GM21619 (cell line): ENCODE data around the gene MLLT10.
A peak's percentile ranks its signal among the peaks of the same experiment; 100 is the strongest.

Source experiments
- ATAC-seq: cut with Tn5 transposase; IDR thresholded peaks from one replicate; pipeline ENCODE4 v1.9.1; 2021; ENCODE audit not compliant: unreplicated experiment

Gene MLLT10

DNA sequence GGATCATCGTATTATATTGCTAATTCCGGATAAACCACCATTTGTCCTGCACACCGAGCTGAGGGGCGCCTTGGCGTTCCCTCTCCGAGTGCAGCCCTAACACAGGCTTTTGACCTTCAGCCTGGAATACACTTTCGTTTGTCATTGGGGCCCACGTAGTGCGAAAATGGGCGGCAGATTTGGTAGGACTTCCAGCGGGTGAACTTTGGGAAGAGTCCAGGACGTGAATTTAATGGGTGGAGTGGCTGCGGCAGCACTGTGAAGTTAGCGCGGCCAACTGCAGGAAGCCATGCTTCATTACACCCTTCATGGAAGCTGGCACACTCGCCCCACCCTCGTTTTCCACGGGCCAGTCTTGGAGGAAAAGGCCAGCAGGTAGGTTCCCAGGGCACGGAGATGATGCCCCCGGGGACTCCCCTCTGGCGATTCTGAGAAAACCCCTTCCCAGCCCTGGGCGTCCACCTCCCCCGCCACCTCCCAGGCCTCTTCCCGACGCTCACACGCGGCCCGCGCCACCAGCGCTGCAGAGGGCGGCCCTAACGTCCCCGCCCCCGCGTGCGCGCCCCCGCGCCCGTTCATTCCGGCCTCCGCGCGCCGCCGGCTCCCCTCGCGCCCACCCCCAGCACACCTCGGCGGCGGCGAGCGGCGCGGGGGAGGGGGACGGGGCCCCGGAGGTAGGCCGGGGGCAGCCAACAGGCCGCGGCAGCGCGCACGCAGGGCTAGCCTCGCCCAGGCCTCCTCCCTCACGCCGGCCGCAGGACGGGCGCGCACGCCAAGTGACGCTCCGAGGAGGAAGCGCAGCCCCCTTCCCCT, at the start of gene MLLT10:
MLLT10 (plus strand) TSS at position 766 of the 813 bp plus-strand sequence. CDS start 413 bp downstream, outside the sequence.
- ATAC-seq: peak; percentile 83

DNA sequence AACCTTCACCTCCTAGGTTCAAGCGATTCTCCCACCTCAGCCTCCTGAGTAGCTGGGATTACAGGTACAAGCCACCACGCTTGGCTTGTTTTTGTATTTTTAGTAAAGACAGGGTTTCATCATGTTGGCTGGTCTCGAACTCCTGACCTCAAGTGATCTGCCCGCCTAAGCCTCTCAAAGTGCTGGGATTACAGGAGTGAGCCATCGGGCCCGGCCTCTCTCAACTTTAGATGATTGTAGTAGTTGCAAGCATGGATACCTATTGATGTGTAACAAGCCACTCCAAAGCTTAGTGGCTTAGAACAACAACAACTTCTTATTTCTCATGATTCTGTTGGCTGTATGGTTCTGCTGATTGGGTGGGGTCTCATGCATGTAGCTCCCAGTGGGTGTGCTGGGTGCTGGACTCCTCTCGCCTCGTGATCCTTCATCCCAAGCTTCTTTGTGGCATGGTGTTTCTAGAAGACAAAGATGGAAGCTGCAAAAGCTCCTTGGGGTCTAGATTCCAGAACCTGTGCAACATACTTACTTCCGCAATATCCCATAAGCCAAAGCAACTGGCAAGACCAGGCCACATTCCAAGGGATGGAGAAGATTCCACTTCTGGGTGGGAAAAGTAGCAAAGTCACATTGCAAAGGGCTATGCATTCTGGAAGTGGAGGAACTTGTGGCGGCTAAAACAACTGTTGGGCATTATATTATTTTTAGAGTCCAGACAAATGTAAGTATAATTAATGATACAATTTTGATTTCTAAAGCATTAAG, 46.4 kb upstream of the MLLT10 start:
- ATAC-seq: no peak

DNA sequence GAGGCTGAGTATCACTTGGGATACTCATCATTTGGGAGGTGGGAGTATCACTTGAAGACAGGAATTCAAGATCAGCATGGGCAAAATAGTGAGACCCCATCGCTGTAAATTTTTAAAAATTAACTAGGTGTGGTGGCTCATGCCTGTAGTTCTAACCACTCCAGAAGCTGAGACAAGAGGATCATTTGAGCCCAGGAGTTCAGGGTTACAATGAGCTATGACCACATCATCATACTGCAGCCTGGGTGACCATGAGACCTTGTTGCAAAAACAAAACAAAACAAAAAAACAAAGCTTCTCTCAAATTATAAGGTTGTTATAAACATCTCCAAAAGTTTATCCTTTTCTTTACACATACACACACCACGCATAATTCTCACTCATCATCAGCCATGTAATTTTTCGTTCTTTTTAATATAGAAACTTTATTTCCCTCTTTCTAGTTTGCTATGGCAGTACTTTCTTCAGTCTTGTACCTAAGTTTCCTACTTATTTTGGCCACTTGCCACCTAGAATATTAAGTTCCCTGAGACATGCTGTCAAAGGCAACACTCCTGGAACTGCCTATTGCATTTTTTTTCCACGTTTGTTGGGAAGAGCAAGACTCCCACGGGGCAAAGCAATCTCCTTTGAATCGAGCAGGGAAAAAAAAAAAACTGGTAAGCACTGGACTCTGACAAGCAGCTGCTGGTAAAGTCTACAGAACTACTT, 45.6 kb upstream of the MLLT10 start:
- ATAC-seq: no peak

DNA sequence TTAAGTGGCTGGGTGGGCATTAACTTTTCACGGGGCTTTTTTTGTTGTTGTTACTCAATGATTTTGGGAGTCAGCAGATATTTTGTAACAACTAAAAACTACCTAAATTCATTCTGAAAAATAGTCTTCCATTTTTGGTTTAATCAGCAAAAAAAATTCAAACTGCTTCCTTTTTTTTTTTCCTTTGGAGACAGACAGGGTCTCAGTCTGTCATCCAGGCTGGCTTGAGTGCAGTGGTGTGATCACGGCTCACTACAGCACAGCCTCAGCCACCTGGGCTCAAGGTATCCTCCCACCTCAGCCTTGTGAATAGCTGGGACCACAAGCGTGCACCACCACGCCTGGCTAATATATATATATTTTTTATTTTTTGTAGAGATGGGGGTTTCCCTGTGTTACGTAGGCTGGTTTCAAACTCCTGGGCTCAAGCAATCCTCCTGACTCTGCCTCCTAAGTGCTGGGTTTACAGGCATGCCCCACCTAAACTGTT, 45.0 kb upstream of the MLLT10 start:
- ATAC-seq: no peak

DNA sequence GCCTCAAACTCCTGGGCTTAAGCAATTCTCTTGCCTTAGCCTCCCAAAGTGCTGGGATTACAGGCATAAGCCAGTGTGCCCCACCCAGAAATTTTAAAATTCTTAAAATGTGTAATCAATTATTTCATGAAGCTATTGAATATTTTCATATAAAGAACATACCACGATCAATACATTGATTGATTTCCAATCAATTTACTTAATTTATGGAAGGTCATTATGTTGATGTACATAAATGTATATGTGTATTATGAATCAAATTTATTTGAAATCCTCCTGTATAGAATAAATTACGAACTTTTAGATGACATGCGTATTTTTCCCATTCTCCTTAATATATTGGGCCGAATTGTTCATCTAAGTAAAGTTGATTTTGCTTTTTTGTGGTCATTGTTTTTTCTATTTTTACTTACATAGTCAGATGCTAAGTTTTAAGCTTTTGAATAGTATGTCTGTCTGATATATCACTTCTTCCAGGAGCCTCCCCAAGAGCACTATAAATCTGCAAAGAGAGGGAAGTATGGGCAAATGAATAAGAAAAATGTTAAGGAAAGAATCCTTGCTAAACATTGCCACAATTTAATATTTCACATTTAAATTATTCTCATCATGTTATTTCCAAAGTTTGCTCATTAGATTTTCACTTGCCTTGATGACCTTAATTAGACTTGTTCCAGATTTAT, 43.9 kb upstream of the MLLT10 start:
- no peak for ATAC-seq

DNA sequence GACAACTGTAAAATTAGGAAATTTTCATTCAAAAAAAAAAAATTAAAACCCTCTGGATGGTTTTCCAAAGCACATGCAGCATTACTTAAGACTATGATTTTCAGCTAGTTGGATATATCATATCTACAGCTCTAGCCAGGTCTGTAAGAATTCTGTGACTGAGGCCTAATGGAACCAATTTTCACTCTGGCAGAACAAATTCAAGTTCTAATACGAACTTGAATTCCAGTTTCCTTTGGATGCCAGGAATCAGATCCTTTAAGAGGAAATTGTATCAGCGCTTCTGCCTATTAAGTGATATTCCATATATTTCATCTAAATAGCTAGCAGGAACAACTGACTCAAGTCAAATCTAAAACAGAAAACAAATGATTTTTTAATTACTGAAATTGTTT, 43.3 kb upstream of the MLLT10 start:
- no peak for ATAC-seq

DNA sequence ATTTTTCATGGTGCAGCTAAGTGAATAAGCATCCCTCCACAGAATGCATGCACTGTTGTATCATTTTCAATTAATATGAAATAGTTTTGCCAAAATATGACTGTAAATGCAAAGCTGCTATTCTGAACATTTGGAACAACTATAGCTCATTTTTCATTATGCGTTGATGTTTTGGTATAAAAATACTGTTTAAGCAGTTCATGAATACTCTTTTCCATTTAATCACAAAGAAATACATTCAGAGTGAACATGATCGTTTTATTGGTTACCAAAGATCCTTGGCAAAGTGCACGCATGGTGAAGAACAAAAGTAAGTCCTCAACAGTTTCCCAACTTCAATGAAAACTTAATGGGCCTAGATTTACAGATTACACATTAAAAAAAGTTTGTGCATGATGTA, 41.6 kb upstream of the MLLT10 start:
- no peak for ATAC-seq

DNA sequence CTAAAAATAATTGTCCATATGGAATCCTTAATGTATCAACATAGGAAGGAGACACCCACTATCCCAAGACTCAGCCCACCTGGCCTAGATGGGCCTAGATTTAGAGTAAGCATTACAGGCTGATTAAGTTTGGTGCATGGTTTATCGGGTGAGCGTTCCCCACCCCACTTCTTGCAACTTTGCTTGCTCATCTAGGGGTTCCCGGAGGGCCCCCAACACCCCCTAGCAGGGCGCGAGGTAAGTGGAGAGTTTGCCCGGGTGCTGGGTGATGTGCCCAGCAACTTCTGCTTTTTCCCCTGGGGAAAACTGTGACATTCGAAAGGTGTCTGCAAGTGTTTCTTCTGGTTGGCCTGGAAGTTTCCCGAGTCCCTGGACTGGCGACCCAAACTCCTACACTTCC, 40.2 kb upstream of the MLLT10 start:
- no peak for ATAC-seq

DNA sequence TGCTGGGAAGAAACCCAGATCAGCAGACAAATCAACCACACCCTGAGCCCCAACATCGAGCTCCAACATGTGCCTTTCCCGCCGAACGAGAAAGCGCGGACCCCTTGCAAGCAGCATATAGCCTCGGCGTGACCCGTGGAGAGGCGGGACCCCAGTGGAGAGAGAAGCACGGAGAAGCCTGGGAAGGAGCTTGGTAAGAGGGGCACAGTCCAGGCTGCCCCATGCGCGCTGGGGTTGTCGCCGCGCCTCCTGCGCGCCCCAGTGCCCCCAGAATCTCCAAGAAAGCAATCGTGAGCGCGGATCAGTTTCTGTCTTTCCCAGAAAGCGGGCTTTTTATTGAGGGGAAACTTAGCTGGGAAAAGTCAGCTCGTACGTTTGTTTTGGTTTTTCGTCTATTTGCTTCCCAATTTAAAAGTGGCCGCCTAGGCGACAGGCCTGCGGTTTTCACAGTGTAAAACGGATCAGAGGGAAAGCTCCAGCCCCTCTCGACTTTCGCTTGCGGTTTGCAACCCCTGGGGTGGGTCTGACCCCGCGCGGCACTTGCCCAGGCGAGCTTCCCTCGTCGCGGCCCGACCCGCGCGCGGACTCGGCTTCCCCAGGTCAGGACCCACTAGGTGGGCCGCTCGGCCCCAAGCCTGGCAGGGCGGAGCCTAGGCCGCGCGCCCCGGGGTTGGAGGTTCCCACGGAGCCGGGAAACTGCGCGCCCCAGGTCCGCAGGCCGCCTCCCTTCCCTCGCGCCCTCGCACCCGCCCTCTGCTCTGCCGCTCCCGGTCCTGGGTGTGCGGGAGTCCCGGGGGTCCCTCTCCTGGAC, 39.6 kb upstream of the MLLT10 start:
- no peak for ATAC-seq

DNA sequence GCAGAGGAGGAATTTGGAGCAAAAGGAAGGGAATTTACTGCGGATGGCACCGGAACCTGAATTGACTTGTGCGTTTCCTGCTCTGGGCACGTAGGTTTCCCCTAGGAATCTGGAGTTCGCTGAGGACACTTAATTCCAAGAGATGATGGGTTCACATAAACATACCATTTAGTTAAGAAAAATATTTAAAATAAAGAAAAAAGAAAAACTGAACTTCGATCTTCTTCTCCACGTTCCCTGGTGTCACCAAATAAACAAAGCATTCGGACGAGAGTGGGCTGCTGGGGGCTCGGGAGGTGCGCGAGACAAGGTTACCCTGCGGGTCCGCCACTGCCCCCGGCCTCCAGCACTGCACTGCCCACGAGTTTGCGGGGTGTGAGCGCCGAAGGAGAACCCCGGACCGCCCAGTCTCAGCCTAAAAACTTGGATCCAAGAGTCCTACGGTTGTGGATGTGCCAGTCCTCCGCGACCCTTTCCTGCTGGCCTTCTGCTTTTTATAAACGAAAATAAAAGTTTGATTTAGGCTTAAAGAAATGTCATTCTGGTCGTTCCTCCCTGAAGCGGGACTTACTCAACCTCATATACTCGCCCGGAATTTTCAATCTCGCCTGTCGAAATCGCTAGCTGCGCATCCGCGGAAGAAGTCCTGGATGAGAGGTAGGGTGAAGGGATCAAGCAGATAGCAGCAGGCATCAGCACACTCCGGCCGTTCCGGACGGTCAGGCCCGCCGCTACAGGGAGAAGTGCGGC, 38.9 kb upstream of the MLLT10 start:
- no peak for ATAC-seq

DNA sequence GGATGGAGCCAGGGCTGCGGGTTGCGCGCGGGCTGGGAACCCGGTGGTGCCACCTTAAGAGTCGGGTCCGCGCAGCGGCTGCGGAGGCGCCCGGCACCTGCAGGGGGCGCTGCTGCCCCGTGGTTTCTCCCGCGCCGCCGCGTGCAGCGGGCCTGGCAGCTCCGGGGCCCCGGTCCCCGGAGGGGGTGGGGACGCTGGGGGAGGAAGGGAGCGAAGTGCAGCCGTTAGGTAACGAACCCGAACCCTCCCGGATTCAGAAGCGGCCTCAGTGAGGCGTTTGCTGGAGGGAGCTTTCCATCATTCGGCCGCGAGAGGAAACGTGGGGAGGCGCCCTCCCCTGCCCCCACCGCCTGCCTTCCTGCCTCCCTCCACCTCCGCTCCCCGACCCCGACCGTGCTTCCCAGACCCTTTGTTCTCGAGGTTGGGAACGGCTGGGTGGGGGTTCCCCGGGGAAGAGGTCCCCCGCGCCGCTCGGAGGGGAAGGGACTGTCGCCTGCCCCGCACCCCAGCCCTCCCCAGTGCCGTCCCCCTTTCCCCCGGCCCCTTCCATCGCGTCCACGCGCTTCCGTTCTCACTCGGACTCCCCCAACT, 38.2 kb upstream of the MLLT10 start:
- ATAC-seq: peak; percentile 71

DNA sequence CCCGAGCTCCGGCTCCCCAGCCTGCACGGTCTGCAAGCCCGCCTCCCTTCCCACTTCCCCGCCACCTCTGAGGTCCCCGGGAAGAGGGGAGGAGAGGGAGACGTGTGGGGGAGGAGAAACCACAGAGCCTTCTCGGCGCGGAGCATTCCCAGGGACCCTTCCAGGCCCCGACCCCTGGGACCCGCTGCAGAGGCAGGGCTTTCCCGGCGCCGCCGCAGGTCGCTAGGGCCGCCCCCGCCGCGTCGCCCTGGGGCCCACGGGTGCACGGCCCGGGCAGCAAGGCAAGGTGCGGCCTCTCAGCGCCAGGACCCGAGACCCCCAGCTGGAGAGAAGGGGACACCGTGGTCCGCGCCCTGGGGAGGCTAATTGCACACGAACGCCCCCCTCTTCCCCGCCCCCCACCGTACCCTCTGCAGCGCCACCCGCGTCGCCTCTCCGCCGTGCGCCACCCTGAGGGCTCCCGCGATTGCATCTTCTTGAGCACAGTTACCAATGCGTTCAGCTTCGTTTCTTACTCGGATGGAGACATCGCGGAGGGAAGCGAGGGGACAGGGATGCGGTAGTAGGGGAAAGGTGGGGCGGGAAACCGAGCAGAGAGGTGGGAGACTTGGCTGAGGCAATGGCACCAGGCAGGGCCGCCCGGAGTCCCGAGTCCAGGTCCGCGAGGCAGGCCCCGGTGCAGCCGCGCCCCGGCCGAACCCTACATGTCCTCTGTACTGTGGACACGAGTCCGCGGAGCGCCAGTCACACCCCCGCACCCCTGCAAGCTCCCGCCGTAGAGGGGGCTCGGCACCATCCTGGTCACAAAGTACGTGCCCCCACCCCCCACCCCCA, 37.5 kb upstream of the MLLT10 start:
- peak; percentile 46 for ATAC-seq

DNA sequence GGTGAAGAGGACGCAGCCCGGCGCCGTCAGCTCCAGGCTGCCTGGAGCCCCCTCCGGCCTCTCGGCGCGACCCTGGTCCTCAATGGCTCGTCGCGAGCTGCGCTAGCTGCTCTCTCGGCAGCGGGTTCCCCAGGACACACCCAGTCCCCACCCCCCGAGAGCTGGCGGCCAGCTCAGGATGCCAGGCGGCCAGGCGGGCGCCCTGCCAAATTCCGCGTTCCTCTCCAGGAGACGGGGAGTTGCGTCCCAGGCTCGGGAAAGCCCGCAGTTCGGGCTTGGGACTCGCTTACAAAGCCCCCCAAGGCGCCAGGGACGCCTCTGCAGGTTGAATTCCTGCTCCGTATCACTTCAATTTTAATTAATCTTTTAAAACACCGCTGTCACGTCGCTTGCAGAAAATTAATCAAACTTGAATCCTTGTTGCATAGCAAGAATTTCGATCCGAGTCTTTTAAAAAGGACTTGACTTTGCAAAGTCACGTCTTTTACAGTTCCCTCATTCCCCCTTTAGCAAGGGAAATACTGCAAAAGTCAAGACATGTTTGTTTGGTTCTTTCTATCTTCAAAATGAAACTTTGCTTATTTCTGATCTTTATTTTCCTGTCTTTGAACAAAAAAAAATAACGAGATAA, 36.7 kb upstream of the MLLT10 start:
- ATAC-seq: no peak

DNA sequence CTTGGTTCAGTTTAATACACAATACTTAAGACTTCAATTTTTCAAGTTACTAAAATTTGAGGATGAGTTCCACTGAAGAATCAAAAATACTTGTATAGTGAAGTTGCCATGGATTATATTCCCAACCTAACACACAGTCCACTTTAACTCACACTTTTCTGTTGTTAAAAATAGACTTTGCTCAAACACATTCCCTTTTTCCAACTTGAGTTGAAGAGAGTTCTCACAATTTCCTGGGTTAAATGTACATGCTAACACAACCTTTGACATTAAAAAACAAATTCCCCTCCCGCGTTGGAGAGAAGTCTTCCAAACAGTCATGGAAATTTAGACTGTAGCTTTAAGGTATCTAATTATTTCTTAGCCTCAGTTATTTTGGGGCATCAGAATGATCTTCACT, 35.7 kb upstream of the MLLT10 start:
- ATAC-seq: no peak

DNA sequence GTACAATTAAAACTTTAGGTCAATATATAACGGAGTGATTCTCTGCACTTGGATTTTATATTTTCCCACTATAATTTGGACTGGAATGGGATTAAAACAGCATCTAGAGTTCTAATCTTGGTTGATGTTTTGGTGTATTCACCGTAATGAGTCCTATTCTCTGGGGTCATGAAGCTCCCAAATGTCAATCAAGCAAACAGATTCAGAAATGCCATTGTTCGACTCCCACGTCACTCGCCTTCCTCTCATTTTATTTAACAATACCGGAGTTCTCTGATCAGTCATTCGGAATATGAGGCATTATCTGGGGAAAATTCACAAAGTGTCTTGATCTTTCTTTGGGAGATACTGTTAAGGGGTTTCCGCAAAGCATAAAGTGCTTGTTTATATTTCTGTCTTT, 35.0 kb upstream of the MLLT10 start:
- no peak for ATAC-seq

DNA sequence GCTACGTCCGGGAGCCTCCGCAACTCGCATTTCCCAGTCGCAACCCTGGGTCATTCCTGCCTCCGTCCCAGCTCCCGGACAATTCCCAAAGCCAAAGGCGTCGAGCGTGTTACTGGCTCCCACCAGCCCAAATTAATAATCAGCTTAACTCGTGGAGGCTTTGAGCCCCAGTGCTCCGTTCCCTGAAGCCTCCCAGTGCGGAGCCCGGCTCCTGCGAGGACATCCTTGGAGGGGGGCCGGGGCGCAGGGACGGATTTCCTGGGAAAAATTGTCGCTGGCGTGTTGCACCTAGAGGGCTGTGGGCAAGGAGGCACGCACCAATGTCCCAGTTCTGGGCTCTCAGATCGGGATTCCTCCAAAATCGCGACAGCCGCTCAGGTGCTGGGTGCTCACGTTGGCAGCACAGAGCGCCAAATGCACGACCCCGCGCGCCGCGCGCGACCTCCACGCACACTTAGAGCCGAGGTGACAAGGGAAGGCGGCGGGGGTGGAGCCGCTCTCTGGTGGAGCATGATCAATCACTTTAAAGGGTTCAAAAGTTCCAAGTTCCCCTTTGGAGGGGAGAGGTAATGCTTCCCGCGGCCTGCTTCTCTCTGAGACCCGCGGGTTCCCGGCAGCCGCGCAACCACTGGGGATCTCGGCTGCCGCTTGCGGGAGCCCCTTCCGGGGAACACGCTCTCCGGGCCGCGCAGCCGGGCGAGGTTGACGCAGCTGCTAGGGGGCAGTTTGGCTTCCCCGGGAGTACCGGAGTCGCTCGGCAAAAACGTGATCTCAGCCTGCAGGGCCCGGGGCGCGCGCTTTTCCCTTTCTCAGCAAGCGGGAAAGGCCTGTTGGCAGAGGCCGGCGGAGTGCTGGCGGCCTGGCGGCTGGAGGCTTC, 34.1 kb upstream of the MLLT10 start:
- no peak for ATAC-seq

DNA sequence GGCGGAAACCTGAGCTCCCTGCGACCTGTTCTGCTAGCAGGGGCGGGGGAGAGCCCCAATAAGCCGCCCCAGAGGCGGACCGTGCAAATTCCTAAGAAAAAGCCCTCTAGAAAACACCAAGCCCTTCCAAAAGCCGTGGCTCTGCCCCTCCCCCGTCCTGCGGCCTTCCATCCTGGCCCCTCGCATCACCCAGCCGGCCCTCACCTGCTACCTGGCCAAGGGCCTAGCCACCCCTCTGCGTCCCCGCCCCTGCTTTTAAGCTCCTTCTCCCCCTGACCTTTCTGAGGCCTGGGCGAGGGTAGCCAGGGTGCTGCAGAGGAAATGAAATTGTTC, 33.5 kb upstream of the MLLT10 start:
- no peak for ATAC-seq
